ENCODE results near the gene DNAJC10. TPM values are rescaled to one million over a fixed set of nuclear protein-coding genes. Genes with fewer than 3 reads are reported as not detected.
"Not testable (repeated sequence)": the region's sequence is repeated elsewhere in the genome, so short reads cannot be mapped to it uniquely, and the experiment has no call there.

DNAJC10 gene
- total RNA-seq, 1 donor from 2014 or later = 79.1 TPM

- intact Hi-C loops (cut with micrococcal nuclease) = not testable (repeated sequence)
Observed at GRCh38 chr2:182781099-182781498, 65.0 kb downstream of the DNAJC10 start.

GRCh38 chr2:182782686-182783085, 66.6 kb downstream of the DNAJC10 start:
- intact Hi-C loops (cut with micrococcal nuclease) = not testable (repeated sequence)

GRCh38 chr2:182784058-182784706, 68.1 kb downstream of the DNAJC10 start:
- intact Hi-C loops (cut with micrococcal nuclease) = loop anchor here (1.0 kb wide), 1 partner anchor 196 kb away; no protein-coding TSS in a partner anchor

GRCh38 chr2:182784777-182785176, 68.7 kb downstream of the DNAJC10 start:
- intact Hi-C loops (cut with micrococcal nuclease) = loop anchor here (1.0 kb wide), 1 partner anchor 196 kb away; no protein-coding TSS in a partner anchor

- intact Hi-C loops (cut with micrococcal nuclease) = no loop called here
Observed at GRCh38 chr2:182792441-182792840, 76.4 kb downstream of the DNAJC10 start.

GRCh38 chr2:182798736-182799135, 82.7 kb downstream of the DNAJC10 start:
- intact Hi-C loops (cut with micrococcal nuclease) = no loop called here

- intact Hi-C loops (cut with micrococcal nuclease) = no loop called here
Observed at GRCh38 chr2:182804128-182804527, 88.1 kb downstream of the DNAJC10 start.

- intact Hi-C loops (cut with micrococcal nuclease) = no loop called here
Observed at GRCh38 chr2:182807319-182807718, 91.3 kb downstream of the DNAJC10 start.

GRCh38 chr2:182810087-182810486, 94.0 kb downstream of the DNAJC10 start:
- intact Hi-C loops (cut with micrococcal nuclease) = no loop called here

- intact Hi-C loops (cut with micrococcal nuclease) = no loop called here
Observed at GRCh38 chr2:182814380-182814779, 98.3 kb downstream of the DNAJC10 start.

GRCh38 chr2:182814804-182815203, 98.7 kb downstream of the DNAJC10 start:
- intact Hi-C loops (cut with micrococcal nuclease) = no loop called here

- intact Hi-C loops (cut with micrococcal nuclease) = no loop called here
Observed at GRCh38 chr2:182816866-182817265, 100.8 kb downstream of the DNAJC10 start.

- intact Hi-C loops (cut with micrococcal nuclease) = no loop called here
Observed at GRCh38 chr2:182817558-182817957, 101.5 kb downstream of the DNAJC10 start.

- intact Hi-C loops (cut with micrococcal nuclease) = no loop called here
Observed at GRCh38 chr2:182818501-182818900, 102.4 kb downstream of the DNAJC10 start.

GRCh38 chr2:182818925-182819324, 102.9 kb downstream of the DNAJC10 start:
- intact Hi-C loops (cut with micrococcal nuclease) = no loop called here

- intact Hi-C loops (cut with micrococcal nuclease) = no loop called here
Observed at GRCh38 chr2:182819412-182819811, 103.4 kb downstream of the DNAJC10 start.

GRCh38 chr2:182821182-182821581, 105.1 kb downstream of the DNAJC10 start:
- intact Hi-C loops (cut with micrococcal nuclease) = no loop called here

- intact Hi-C loops (cut with micrococcal nuclease) = no loop called here
Observed at GRCh38 chr2:182822733-182823132, 106.7 kb downstream of the DNAJC10 start.

- intact Hi-C loops (cut with micrococcal nuclease) = no loop called here
Observed at GRCh38 chr2:182824056-182824766, 108.2 kb downstream of the DNAJC10 start.

GRCh38 chr2:182824767-182825158, 108.7 kb downstream of the DNAJC10 start:
- intact Hi-C loops (cut with micrococcal nuclease) = no loop called here

- intact Hi-C loops (cut with micrococcal nuclease) = no loop called here
Observed at GRCh38 chr2:182826064-182826463, 110.0 kb downstream of the DNAJC10 start.

GRCh38 chr2:182826496-182826895, 110.4 kb downstream of the DNAJC10 start:
- intact Hi-C loops (cut with micrococcal nuclease) = no loop called here
